Measurements from ENCODE around the gene ACSL1. TPM values are rescaled to one million over a fixed set of nuclear protein-coding genes. Genes with fewer than 3 reads are reported as not detected.

The ACSL1 gene
- polyA plus RNA-seq, 1 donor from 2014 or later = 30.7 TPM

GRCh38 chr4:184857441-184858121, 31.8 kb upstream of the ACSL1 start:
- H3K9me3 ChIP-seq (ENCODE audit: low read length) = no peaks in the 10 kb centered on the region
- no peak overlapping the region for H3K4me3 ChIP-seq (ENCODE audit: low read length)
- no peak overlapping the region for H2AFZ ChIP-seq (ENCODE audit: low read depth, low read length)
- H3K27ac ChIP-seq (ENCODE audit: low read length) = no peak overlapping the region
- H3K27me3 ChIP-seq (ENCODE audit: insufficient read depth, low read depth, low read length) = no peaks in the 10 kb centered on the region
- H3F3A ChIP-seq (ENCODE audit: insufficient read depth, low read length, poor library complexity, severe bottlenecking) = no peaks in the 10 kb centered on the region
- no peaks in the 10 kb centered on the region for H3K36me3 ChIP-seq (ENCODE audit: insufficient read depth, low read length)
- TF ChIP-seq EP300 (conservative IDR thresholded peaks at IDR 0.05; ENCODE audit: poor library complexity, severe bottlenecking) (no peak), SMC3 (conservative IDR thresholded peaks at IDR 0.05; ENCODE audit: poor library complexity) (no peak)
- TF ChIP-seq, protein P1, sequence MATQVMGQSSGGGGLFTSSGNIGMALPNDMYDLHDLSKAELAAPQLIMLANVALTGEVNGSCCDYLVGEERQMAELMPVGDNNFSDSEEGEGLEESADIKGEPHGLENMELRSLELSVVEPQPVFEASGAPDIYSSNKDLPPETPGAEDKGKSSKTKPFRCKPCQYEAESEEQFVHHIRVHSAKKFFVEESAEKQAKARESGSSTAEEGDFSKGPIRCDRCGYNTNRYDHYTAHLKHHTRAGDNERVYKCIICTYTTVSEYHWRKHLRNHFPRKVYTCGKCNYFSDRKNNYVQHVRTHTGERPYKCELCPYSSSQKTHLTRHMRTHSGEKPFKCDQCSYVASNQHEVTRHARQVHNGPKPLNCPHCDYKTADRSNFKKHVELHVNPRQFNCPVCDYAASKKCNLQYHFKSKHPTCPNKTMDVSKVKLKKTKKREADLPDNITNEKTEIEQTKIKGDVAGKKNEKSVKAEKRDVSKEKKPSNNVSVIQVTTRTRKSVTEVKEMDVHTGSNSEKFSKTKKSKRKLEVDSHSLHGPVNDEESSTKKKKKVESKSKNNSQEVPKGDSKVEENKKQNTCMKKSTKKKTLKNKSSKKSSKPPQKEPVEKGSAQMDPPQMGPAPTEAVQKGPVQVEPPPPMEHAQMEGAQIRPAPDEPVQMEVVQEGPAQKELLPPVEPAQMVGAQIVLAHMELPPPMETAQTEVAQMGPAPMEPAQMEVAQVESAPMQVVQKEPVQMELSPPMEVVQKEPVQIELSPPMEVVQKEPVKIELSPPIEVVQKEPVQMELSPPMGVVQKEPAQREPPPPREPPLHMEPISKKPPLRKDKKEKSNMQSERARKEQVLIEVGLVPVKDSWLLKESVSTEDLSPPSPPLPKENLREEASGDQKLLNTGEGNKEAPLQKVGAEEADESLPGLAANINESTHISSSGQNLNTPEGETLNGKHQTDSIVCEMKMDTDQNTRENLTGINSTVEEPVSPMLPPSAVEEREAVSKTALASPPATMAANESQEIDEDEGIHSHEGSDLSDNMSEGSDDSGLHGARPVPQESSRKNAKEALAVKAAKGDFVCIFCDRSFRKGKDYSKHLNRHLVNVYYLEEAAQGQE (IDR thresholded peaks at IDR 0.05; ENCODE audit: borderline replicate concordance) = no peak
- no peaks in the 10 kb centered on the region for H4K20me1 ChIP-seq (ENCODE audit: insufficient read depth)
- H3K9me2 ChIP-seq (ENCODE audit: insufficient read depth, low read length) = no peaks in the 10 kb centered on the region
- no peaks in the 10 kb centered on the region for H3K79me2 ChIP-seq (replicated peaks; ENCODE audit: insufficient read depth, low read length)
- H3K9ac ChIP-seq (ENCODE audit: low read length) = no peak overlapping the region
- H3K4me2 ChIP-seq (ENCODE audit: low read length) = no peak overlapping the region

DNA sequence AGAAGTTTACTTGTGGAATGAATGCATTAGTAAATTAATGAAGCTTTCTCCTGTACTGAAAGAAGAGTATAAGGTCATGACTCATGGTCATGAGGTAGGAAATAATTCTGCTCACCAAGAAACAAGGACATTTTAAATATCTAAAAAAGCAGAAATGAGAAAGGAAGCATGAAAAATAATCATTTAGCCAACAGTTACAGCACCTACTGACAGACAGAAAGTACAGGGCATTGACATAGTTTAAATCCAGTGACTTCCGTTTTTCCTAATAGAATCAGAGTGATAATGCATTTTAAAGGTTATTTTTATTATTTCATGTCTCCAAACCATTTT, 30.5 kb upstream of the ACSL1 start:
- H3K4me2 ChIP-seq (ENCODE audit: low read length) = no peak overlapping the region
- H3K27ac ChIP-seq (ENCODE audit: low read length) = no peak overlapping the region
- H3K9me3 ChIP-seq (ENCODE audit: low read length) = no peaks in the 10 kb centered on the region
- no peak overlapping the region for H2AFZ ChIP-seq (ENCODE audit: low read depth, low read length)
- no peaks in the 10 kb centered on the region for H3K79me2 ChIP-seq (replicated peaks; ENCODE audit: insufficient read depth, low read length)
- H3K9me2 ChIP-seq (ENCODE audit: insufficient read depth, low read length) = no peaks in the 10 kb centered on the region
- no peak overlapping the region for H3K9ac ChIP-seq (ENCODE audit: low read length)
- no peak overlapping the region for H3K4me3 ChIP-seq (ENCODE audit: low read length)
- no peaks in the 10 kb centered on the region for H3F3A ChIP-seq (ENCODE audit: insufficient read depth, low read length, poor library complexity, severe bottlenecking)
- TF ChIP-seq, protein P1 (IDR thresholded peaks at IDR 0.05; ENCODE audit: borderline replicate concordance) = no peak
- TF ChIP-seq SMC3 (conservative IDR thresholded peaks at IDR 0.05; ENCODE audit: poor library complexity) = no peak
- TF ChIP-seq, protein P2, sequence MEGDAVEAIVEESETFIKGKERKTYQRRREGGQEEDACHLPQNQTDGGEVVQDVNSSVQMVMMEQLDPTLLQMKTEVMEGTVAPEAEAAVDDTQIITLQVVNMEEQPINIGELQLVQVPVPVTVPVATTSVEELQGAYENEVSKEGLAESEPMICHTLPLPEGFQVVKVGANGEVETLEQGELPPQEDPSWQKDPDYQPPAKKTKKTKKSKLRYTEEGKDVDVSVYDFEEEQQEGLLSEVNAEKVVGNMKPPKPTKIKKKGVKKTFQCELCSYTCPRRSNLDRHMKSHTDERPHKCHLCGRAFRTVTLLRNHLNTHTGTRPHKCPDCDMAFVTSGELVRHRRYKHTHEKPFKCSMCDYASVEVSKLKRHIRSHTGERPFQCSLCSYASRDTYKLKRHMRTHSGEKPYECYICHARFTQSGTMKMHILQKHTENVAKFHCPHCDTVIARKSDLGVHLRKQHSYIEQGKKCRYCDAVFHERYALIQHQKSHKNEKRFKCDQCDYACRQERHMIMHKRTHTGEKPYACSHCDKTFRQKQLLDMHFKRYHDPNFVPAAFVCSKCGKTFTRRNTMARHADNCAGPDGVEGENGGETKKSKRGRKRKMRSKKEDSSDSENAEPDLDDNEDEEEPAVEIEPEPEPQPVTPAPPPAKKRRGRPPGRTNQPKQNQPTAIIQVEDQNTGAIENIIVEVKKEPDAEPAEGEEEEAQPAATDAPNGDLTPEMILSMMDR (IDR thresholded peaks at IDR 0.05; ENCODE audit: poor library complexity, severe bottlenecking) = no peak
- TF ChIP-seq TAF1 (IDR thresholded peaks at IDR 0.05; ENCODE audit: low read depth) = no peak
- TF ChIP-seq RAD21 (conservative IDR thresholded peaks at IDR 0.05) = no peak
- no peak for TF ChIP-seq POLR2AphosphoS5 (IDR thresholded peaks at IDR 0.05)
- no peak for TF ChIP-seq EP300 (conservative IDR thresholded peaks at IDR 0.05; ENCODE audit: poor library complexity, severe bottlenecking)
- no peak for TF ChIP-seq EZH2 (IDR thresholded peaks at IDR 0.05; ENCODE audit: borderline replicate concordance, insufficient read depth, low read length, poor library complexity, severe bottlenecking)
- no peak for TF ChIP-seq MXI1 (conservative IDR thresholded peaks at IDR 0.05; ENCODE audit: poor library complexity, severe bottlenecking)
- no peaks in the 10 kb centered on the region for H3K27me3 ChIP-seq (ENCODE audit: insufficient read depth, low read depth, low read length)
- H3K36me3 ChIP-seq (ENCODE audit: insufficient read depth, low read length) = no peaks in the 10 kb centered on the region
- no peaks in the 10 kb centered on the region for H4K20me1 ChIP-seq (ENCODE audit: insufficient read depth)
